Activated T-helper 1 cell treated with anti-CD3 and anti-CD28 coated beads, Interleukin-12 subunit alpha, Interleukin-12 subunit beta, Interleukin-2, Interleukin-4 antibody, amounts not matched to agents 30 ng/mL and 10 ng/mL and 1 ng/mL, durations not matched to agents 14 hours and 24 hours and 36 hours (primary cell): ENCODE results near the gene ZNF467. TPM values are rescaled to one million over a fixed set of nuclear protein-coding genes. Genes with fewer than 3 reads are reported as not detected.

Experiments used
- DNase-seq: peaks from one replicate; pipeline ENCODE4 v3.0.0; 2021; ENCODE audit warnings: low spot score
- H3K27ac Mint-ChIP-seq: one replicate; pipeline ENCODE4 v1.8.0; 2021; ENCODE audit warnings: mild to moderate bottlenecking, mixed read lengths
- H3K27me3 Mint-ChIP-seq: one replicate; pipeline ENCODE4 v1.8.0; 2022; ENCODE audit warnings: mild to moderate bottlenecking, moderate library complexity, mixed read lengths; ENCODE audit not compliant: insufficient read depth
- H3K36me3 Mint-ChIP-seq: one replicate; pipeline ENCODE4 v1.8.0; 2021; ENCODE audit warnings: low read depth, mixed read lengths
- H3K4me1 Mint-ChIP-seq: one replicate; pipeline ENCODE4 v1.8.0; 2021; ENCODE audit warnings: low read depth, mixed read lengths
- H3K4me3 Mint-ChIP-seq: one replicate; pipeline ENCODE4 v1.8.0; 2021; ENCODE audit warnings: mild to moderate bottlenecking, moderate library complexity, mixed read lengths
- H3K9me3 Mint-ChIP-seq: one replicate; pipeline ENCODE4 v1.8.0; 2021; ENCODE audit warnings: mixed read lengths
- intact Hi-C: fragments of 100-400 bp; cut with micrococcal nuclease; formaldehyde crosslinking; loops from one replicate; pipeline ENCODE4 v1.15.1; 2024
- total RNA-seq: library from RNA; stranded (reverse); gene quantifications from 2 replicates; pipeline ENCODE4 v1.2.3, GENCODE V29; 2022

The ZNF467 gene
- total RNA-seq: 0.10 TPM in 2 replicates

DNA sequence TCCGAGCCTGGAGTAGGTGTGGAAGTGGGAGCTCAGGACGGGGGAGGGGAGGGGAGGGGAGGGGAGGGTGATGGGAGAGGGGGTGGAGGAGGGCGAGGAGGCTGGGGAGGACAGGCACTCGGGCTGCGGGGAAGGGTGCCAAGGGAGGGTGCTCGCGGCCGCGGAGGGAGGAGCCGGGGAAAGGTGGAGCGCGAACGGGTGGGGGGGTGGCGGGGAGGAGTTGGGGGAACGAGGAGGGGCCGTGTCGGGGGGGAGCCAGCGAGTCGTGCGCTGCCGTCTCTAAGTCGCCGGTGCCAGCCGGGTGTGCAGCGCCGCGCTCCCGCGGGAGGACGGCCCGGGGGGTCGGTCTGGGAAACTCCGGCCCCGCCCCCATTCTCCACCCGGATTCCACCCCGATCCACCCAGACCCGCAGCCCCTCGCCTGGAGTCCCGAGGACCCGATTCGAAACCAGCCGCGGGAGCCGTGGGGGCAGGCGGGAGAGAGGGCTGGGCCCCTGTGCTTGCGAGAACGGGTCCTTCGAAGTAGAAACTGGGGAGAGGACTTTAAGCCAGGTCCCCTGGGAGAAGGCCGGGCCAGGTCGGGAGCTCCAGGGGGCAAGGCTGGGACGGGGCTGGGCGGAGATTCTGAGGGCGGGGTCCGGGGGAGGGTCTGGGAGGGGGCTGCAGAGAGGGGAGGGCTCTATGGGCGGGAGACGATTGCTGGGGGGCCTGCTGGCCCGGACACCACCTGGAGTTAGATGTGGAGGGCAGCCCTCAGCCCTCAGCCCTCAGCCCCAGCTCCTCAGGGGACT, at the start of gene ZNF467:
Gene ZNF467, minus strand, starts transcription at position 143 of the 791 bp plus-strand sequence. CDS start 2,556 bp downstream, outside the sequence.
- H3K27ac Mint-ChIP-seq: no peak within 1 kb of the TSS
- H3K4me3 Mint-ChIP-seq: peak within 1 kb of the TSS; percentile 66
- H3K27me3 Mint-ChIP-seq: peaks cover 25% of the 10 kb centered on the region
- no peak for DNase-seq
- H3K9me3 Mint-ChIP-seq: no peaks in the 10 kb centered on the region
- intact Hi-C loops: loop anchor here (5.0 kb wide), 1 partner anchor 1569 kb away; the partner anchor contains the start of gene NUB1
- H3K4me1 Mint-ChIP-seq: no peaks in the 10 kb centered on the region
- no peaks in the 10 kb centered on the region for H3K36me3 Mint-ChIP-seq

DNA sequence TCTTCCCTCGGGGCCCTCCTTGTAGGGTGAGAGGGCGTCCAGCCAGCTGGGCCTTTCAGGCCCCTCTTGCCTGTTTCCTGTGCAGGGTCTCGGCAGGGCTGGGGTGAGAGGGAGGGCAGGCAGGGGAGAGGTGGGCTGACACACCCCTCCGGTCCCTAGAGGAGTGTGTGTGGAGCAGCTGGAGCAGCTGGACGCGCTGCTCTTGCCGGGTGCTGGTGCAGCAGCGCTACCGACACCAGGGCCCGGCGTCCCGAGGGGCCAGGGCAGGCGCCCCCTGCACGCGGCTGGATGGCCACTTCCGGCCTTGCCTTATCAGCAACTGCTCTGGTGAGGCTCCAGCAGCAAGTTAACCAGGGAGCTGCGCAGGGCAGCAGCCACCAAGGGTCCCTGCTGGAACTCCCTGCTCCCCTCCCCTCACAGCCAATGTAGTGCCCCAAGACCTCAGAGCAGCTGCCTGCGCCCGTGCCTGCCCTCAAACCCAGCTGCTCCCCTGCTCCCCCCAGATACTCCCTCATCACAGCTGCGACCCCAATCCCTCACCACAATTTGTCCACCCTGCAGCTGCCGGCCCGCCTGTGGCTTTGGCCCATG, 49.1 kb upstream of the ZNF467 start:
- Mint-ChIP-seq H3K9me3 (no peaks in the 10 kb centered on the region), H3K4me1 (no peaks in the 10 kb centered on the region), H3K27me3 (no peaks in the 10 kb centered on the region), H3K4me3 (no peak overlapping the region), H3K36me3 (no peaks in the 10 kb centered on the region), H3K27ac (no peak overlapping the region)
- intact Hi-C loops: no loop called here
- no peak for DNase-seq

DNA sequence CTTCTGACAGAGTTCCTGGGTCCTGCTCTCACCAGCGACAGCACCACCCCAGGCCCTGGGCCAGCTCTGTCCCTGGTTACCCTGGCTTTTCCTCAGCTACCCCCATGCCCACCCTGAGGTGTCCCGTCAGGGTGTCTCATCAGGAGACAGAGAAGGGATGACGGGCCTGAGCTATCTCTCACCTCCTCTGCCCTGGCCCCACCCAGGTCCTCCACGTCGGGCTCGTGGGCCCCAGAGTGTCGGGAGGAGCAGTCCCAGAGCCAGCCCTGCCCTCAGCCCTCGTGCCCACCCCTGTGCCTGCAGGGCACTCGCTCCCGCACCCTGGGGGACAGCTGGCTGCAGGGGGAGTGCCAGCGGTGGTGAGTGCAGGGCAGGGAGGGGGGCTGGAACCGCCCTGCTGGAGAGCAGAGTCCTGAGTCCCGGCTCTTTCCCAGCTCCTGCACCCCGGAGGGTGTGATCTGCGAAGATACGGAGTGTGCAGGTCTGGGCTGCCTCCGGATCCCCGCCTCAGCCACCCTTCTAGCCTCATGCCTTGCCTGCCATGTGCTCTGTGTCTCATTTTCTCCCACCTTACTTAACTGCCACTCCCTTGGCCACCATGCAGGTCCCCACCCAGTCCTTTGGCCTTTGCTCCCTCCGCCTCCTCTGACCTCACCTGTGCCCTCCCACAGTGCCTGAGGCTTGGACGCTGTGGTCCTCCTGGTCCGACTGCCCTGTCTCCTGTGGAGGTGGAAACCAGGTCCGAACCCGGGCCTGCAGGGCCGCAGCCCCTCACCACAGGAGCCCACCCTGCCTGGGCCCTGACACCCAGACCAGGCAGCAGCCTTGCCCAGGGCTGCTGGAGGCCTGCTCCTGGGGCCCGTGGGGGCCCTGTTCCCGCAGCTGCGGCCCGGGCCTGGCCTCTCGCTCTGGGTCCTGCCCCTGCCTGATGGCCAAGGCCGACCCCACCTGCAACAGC, 48.1 kb upstream of the ZNF467 start:
- DNase-seq: no peak
- no peaks in the 10 kb centered on the region for H3K9me3 Mint-ChIP-seq
- intact Hi-C loops: no loop called here
- H3K4me3 Mint-ChIP-seq: no peak overlapping the region
- H3K27me3 Mint-ChIP-seq: no peaks in the 10 kb centered on the region
- H3K4me1 Mint-ChIP-seq: no peaks in the 10 kb centered on the region
- H3K36me3 Mint-ChIP-seq: no peaks in the 10 kb centered on the region
- H3K27ac Mint-ChIP-seq: no peak overlapping the region

DNA sequence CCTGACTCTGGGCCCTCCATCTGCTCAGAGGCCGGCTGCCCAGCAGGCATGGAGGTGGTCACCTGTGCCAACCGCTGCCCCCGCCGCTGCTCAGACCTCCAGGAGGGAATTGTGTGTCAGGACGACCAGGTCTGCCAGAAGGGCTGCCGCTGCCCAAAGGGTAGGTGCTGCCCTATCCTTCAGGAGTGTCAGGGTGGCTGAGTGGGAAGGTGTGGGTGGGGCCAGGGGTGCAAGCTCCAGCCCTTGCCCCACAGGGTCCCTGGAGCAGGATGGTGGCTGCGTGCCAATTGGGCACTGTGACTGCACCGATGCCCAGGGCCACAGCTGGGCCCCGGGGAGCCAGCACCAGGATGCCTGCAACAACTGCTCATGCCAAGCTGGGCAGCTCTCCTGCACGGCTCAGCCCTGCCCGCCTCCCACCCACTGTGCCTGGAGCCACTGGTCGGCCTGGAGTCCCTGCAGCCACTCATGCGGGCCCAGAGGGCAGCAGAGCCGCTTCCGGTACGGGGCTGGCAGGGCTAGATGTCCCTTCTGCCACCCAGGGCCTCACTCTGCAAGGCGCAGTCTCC, 47.3 kb upstream of the ZNF467 start:
- DNase-seq: no peak

GRCh38 chr7:149819961-149820340, 46.6 kb upstream of the ZNF467 start:
- H3K27ac Mint-ChIP-seq: no peak overlapping the region
- no peaks in the 10 kb centered on the region for H3K4me1 Mint-ChIP-seq
- no peak overlapping the region for H3K4me3 Mint-ChIP-seq
- DNase-seq: no peak
- no peaks in the 10 kb centered on the region for H3K9me3 Mint-ChIP-seq
- H3K27me3 Mint-ChIP-seq: no peaks in the 10 kb centered on the region
- H3K36me3 Mint-ChIP-seq: no peaks in the 10 kb centered on the region
- intact Hi-C loops: no loop called here

More for the DNA sequence above, 47.3 kb upstream of the ZNF467 start:
- H3K27ac Mint-ChIP-seq: no peak overlapping the region
- no peaks in the 10 kb centered on the region for H3K4me1 Mint-ChIP-seq
- intact Hi-C loops: no loop called here
- H3K36me3 Mint-ChIP-seq: no peaks in the 10 kb centered on the region
- H3K27me3 Mint-ChIP-seq: no peaks in the 10 kb centered on the region
- no peak overlapping the region for H3K4me3 Mint-ChIP-seq
- no peaks in the 10 kb centered on the region for H3K9me3 Mint-ChIP-seq

- no peaks in the 10 kb centered on the region for H3K27me3 Mint-ChIP-seq
- no peak overlapping the region for H3K4me3 Mint-ChIP-seq
- H3K36me3 Mint-ChIP-seq: no peaks in the 10 kb centered on the region
- H3K9me3 Mint-ChIP-seq: no peaks in the 10 kb centered on the region
- H3K27ac Mint-ChIP-seq: no peak overlapping the region
- DNase-seq: no peak
- no peaks in the 10 kb centered on the region for H3K4me1 Mint-ChIP-seq
- intact Hi-C loops: no loop called here
These were observed 46.0 kb upstream of the ZNF467 start for GRCh38 chr7:149819141-149819960.

GRCh38 chr7:149818536-149818840, 45.1 kb upstream of the ZNF467 start:
- no peaks in the 10 kb centered on the region for H3K9me3 Mint-ChIP-seq
- no peaks in the 10 kb centered on the region for H3K36me3 Mint-ChIP-seq
- intact Hi-C loops: no loop called here
- H3K27ac Mint-ChIP-seq: no peak overlapping the region
- no peak for DNase-seq
- H3K27me3 Mint-ChIP-seq: no peaks in the 10 kb centered on the region
- H3K4me1 Mint-ChIP-seq: no peaks in the 10 kb centered on the region
- no peak overlapping the region for H3K4me3 Mint-ChIP-seq

- Mint-ChIP-seq H3K4me3 (no peak overlapping the region), H3K27ac (no peak overlapping the region), H3K36me3 (no peaks in the 10 kb centered on the region), H3K27me3 (no peaks in the 10 kb centered on the region), H3K4me1 (no peaks in the 10 kb centered on the region), H3K9me3 (no peaks in the 10 kb centered on the region)
- intact Hi-C loops: no loop called here
- DNase-seq: no peak
These were observed 44.6 kb upstream of the ZNF467 start for GRCh38 chr7:149817836-149818535.

- Mint-ChIP-seq H3K4me1 (no peaks in the 10 kb centered on the region), H3K4me3 (no peak overlapping the region), H3K27ac (no peak overlapping the region), H3K9me3 (no peaks in the 10 kb centered on the region), H3K36me3 (no peaks in the 10 kb centered on the region), H3K27me3 (no peaks in the 10 kb centered on the region)
- intact Hi-C loops: no loop called here
- no peak for DNase-seq
These were observed 43.9 kb upstream of the ZNF467 start for GRCh38 chr7:149817301-149817771.

GRCh38 chr7:149816794-149817193, 43.4 kb upstream of the ZNF467 start:
- intact Hi-C loops: no loop called here
- no peak for DNase-seq
- no peak overlapping the region for H3K27ac Mint-ChIP-seq
- H3K36me3 Mint-ChIP-seq: no peaks in the 10 kb centered on the region
- H3K4me3 Mint-ChIP-seq: no peak overlapping the region
- no peaks in the 10 kb centered on the region for H3K27me3 Mint-ChIP-seq
- no peaks in the 10 kb centered on the region for H3K9me3 Mint-ChIP-seq
- no peaks in the 10 kb centered on the region for H3K4me1 Mint-ChIP-seq

DNA sequence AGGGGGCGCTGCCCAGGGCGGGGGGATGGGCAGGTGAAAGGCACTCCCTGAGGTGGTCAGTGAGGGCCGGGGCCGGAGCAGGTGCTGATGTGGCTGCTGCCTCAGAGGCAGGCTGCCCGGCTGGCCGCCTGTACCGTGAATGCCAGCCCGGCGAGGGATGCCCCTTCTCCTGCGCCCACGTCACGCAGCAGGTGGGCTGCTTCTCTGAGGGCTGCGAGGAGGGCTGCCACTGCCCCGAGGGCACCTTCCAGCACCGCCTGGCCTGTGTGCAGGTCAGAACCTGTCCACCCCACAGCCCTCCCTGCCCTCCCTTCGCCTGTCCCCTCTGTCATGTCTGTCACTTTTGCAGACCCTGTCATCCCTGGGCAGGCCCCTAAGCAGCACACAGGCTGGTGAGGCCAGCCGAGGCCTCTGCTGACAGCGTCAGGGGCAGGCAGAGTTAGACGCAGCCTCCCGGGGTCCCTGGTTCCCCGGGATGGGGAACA, 42.9 kb upstream of the ZNF467 start:
- H3K4me3 Mint-ChIP-seq: no peak overlapping the region
- no peaks in the 10 kb centered on the region for H3K36me3 Mint-ChIP-seq
- H3K4me1 Mint-ChIP-seq: no peaks in the 10 kb centered on the region
- DNase-seq: no peak
- no peaks in the 10 kb centered on the region for H3K9me3 Mint-ChIP-seq
- no peaks in the 10 kb centered on the region for H3K27me3 Mint-ChIP-seq
- H3K27ac Mint-ChIP-seq: no peak overlapping the region
- intact Hi-C loops: no loop called here
